K562 (cell line): ENCODE results near the gene POMT1. TPM values are rescaled to one million over a fixed set of nuclear protein-coding genes. Genes with fewer than 3 reads are reported as not detected.

Experiments
- ATAC-seq: fragments of 200-7000 bp; cut with Tn5 transposase; 3 replicates; pipeline ENCODE4 v1.9.1; 2020; ENCODE audit warnings: moderate library complexity
- BruUV-seq: library from RNA; stranded (reverse); fragments of 400-500 nt; replicated peaks from 2 replicates; lab custom pipeline; 2021; lab: Mats Ljungman, UMichigan
- CTCF ChIA-PET: fragments of 300-600 bp; formaldehyde crosslinking; extraction: SDS; loops from one replicate; lab custom pipeline; 2021; ENCODE audit warnings: low intra/inter-chr PET ratio; lab: Yijun Ruan, JAX
- POLR2A ChIA-PET: fragments of 300-600, 350-650 bp; sonication (Branson Sonifier 250); formaldehyde crosslinking; extraction: SDS; loops from one replicate; lab custom pipeline; 2021; ENCODE audit warnings: antibody characterized with exemption, inconsistent platforms; lab: Yijun Ruan, JAX
- DNase-seq, 4 experiments: peaks; one replicate each; pipeline versions ENCODE4 v3.0.0 to v3.0.0-alpha.2; 2011 to 2018; ENCODE audit warnings: low spot score in 3 of 4, mixed read lengths in 3 of 4; ENCODE audit errors: extremely low read depth in 1 of 4
- FAIRE-seq: peaks from 2 replicates; lab custom pipeline; 2011; peaks lifted over from hg19 to GRCh38; lab: Jason Lieb, UNC
- H2AFZ ChIP-seq: 2 replicates; pipeline ENCODE4 v1.6.0; 2011; ENCODE audit warnings: low read depth, low read length, control low read depth, inconsistent platforms
- H3K27ac ChIP-seq: fragments of 200-600 bp; 3 replicates; pipeline ENCODE4 v1.8.0; 2011; ENCODE audit warnings: low read depth, mild to moderate bottlenecking, control low read depth, inconsistent platforms, low read length, moderate library complexity, mixed read lengths; ENCODE audit errors: extremely low read depth
- H3K27me3 ChIP-seq, 2 experiments: fragments of 300-600 bp in 1 of 2; 2 replicates in 1 of 2; 3 replicates in 1 of 2; pipeline versions ENCODE4 v1.6.0 to v1.8.0; 2011; ENCODE audit warnings: inconsistent platforms in 2 of 2, low read length in 2 of 2, mild to moderate bottlenecking in 1 of 2, mixed read lengths in 1 of 2, moderate library complexity in 1 of 2; ENCODE audit not compliant: control insufficient read depth in 2 of 2, insufficient read depth in 2 of 2
- H3K36me3 ChIP-seq: fragments of 300-600 bp; 3 replicates; pipeline ENCODE4 v1.8.0; 2011; ENCODE audit warnings: mild to moderate bottlenecking, low read length, inconsistent platforms; ENCODE audit not compliant: control insufficient read depth, insufficient read depth
- H3K4me1 ChIP-seq, 2 experiments: fragments of 200-600 bp in 1 of 2; replicated peaks in 1 of 2; 2 replicates in 1 of 2; 3 replicates in 1 of 2; pipeline versions ENCODE4 v1.5.1 to v1.8.0; 2011; ENCODE audit warnings: inconsistent platforms in 2 of 2, low read length in 2 of 2, mild to moderate bottlenecking in 1 of 2, mixed read lengths in 1 of 2, moderate library complexity in 1 of 2; ENCODE audit not compliant: control insufficient read depth in 2 of 2, insufficient read depth in 2 of 2
- H3K4me2 ChIP-seq: 2 replicates; pipeline ENCODE4 v1.6.1; 2011; ENCODE audit warnings: low read length, control low read depth, inconsistent platforms, mixed read lengths; ENCODE audit not compliant: insufficient read depth
- H3K4me3 ChIP-seq: fragments of 200-600 bp; sonication (generic), shearing (Covaris generic); 2 replicates; pipeline ENCODE4 v1.5.1; 2016; ENCODE audit warnings: control low read depth, inconsistent platforms
- H3K79me2 ChIP-seq: fragments of 200-600 bp; 3 replicates; pipeline ENCODE4 v1.8.0; 2011; ENCODE audit warnings: low read length, inconsistent platforms; ENCODE audit not compliant: control insufficient read depth, insufficient read depth
- H3K9ac ChIP-seq, 2 experiments: 2 replicates each; pipeline versions ENCODE4 v1.6.0 to v1.6.1; 2011; ENCODE audit warnings: low read depth in 2 of 2, low read length in 2 of 2, control low read depth in 1 of 2, inconsistent platforms in 1 of 2, mild to moderate bottlenecking in 1 of 2, mixed read lengths in 1 of 2; ENCODE audit not compliant: insufficient read depth in 1 of 2
- H3K9me1 ChIP-seq: one replicate; pipeline ENCODE4 v1.6.0; 2011; ENCODE audit warnings: inconsistent platforms, mild to moderate bottlenecking, low read length, moderate library complexity; ENCODE audit not compliant: control insufficient read depth, insufficient read depth
- H3K9me3 ChIP-seq: replicated peaks from 2 replicates; pipeline ENCODE4 v1.5.1; 2011; ENCODE audit warnings: low read depth, low read length, inconsistent platforms; ENCODE audit not compliant: control insufficient read depth, insufficient read depth
- H4K20me1 ChIP-seq: replicated peaks from 2 replicates; pipeline ENCODE4 v1.6.1; 2011; ENCODE audit warnings: low read length, inconsistent platforms, mixed read lengths; ENCODE audit not compliant: control insufficient read depth, insufficient read depth
- ARHGAP35 ChIP-seq: fragments of 450-650 bp; IDR thresholded peaks from 2 replicates; pipeline ENCODE4 v1.6.1; 2018; ENCODE audit not compliant: partially characterized antibody
- BMI1 ChIP-seq: fragments of 150-350 bp; IDR thresholded peaks from 2 replicates; pipeline ENCODE4 v1.6.1; 2014; ENCODE audit warnings: low read length
- CBX3 ChIP-seq, 2 experiments: IDR thresholded peaks; 1 replicate in 1 of 2; 2 replicates in 1 of 2; pipeline ENCODE4 v1.6.1; 2012; ENCODE audit warnings: inconsistent platforms in 2 of 2, low read length in 2 of 2, borderline replicate concordance in 1 of 2, control low read depth in 1 of 2
- ESRRB ChIP-seq: fragments of 250-450 bp; sonication (Bioruptor Pico); IDR thresholded peaks from 2 replicates; pipeline ENCODE4 v1.5.0; 2020; ENCODE audit warnings: mild to moderate bottlenecking, moderate library complexity, borderline replicate concordance
- HMGN3 ChIP-seq: IDR thresholded peaks from 2 replicates; pipeline ENCODE4 v1.6.1; 2011; ENCODE audit warnings: borderline replicate concordance, low read depth, mild to moderate bottlenecking, mixed read lengths, low read length; ENCODE audit not compliant: insufficient read length; ENCODE audit errors: extremely low read depth
- HNRNPH1 ChIP-seq: fragments of 200-400 bp; formaldehyde crosslinking; optimal IDR thresholded peaks from 2 replicates; pipeline ENCODE3; 2017; ENCODE audit warnings: low read depth, mild to moderate bottlenecking, low read length, moderate library complexity
- NFIC ChIP-seq: fragments of 450-650 bp; IDR thresholded peaks from 2 replicates; pipeline ENCODE4 v1.6.1; 2017; ENCODE audit warnings: mild to moderate bottlenecking, inconsistent platforms
- NFIX ChIP-seq: fragments of 250-450 bp; sonication (Bioruptor Pico); IDR thresholded peaks from 2 replicates; pipeline ENCODE4 v1.4.0; 2020; ENCODE audit warnings: low read depth, mild to moderate bottlenecking, moderate library complexity
- WGBS: fragments of 100-300 bp; shearing (Covaris generic); methylation state at CpG from one replicate; pipeline ENCODE4 v1.1.6; 2016; ENCODE audit warnings: low coverage, mixed read lengths; ENCODE audit not compliant: insufficient coverage; ENCODE audit errors: missing lambda C conversion rate; 5-methylcytosine and 5-hydroxymethylcytosine counted together
- in situ Hi-C: fragments of 300-500 bp; cut with MboI; formaldehyde crosslinking; loops from 4 replicates; pipeline ENCODE4 v1.15.0; 2018; ENCODE audit warnings: inconsistent platforms, mixed read lengths
- intact Hi-C: fragments of 100-400 bp; cut with micrococcal nuclease; formaldehyde crosslinking; loops from 2 replicates; pipeline ENCODE4 v1.14.2; 2022
- polyA plus RNA-seq, 8 experiments: library from polyadenylated mRNA; depleted of rRNA in 4 of 8; stranded (reverse) in 5 of 8; unstranded in 3 of 8; fragments of >200 nt; fragmentation: Nextera tagmentation in 2 of 8; fragmentation: Illumina TruSeq in 1 of 8; extraction: Ambion mirVana in 2 of 8; extraction: Trizol in 1 of 8; gene quantifications; 2 replicates each; pipeline versions ENCODE4 v1.2.1 to v1.2.3, GENCODE V29; 2011 to 2014; ENCODE audit warnings: inconsistent platforms in 1 of 8, missing spikeins in 1 of 8
- total RNA-seq, 7 experiments: library from RNA; depleted of rRNA in 6 of 7; stranded (reverse); fragments of >200 nt in 6 of 7; fragmentation: Illumina TruSeq in 2 of 7; extraction: Trizol in 2 of 7; gene quantifications; 2 replicates each; pipeline versions ENCODE4 v1.2.1 to v1.2.3, GENCODE V29; 2011 to 2021; ENCODE audit warnings: low replicate concordance in 1 of 7

The POMT1 gene
- total and polyA plus RNA-seq, 9 of the 15 experiments (the other 6 are each of a cell fraction or from before 2014, with no cell fraction given): 1.8 to 23.5 (median 14.6) TPM

DNA sequence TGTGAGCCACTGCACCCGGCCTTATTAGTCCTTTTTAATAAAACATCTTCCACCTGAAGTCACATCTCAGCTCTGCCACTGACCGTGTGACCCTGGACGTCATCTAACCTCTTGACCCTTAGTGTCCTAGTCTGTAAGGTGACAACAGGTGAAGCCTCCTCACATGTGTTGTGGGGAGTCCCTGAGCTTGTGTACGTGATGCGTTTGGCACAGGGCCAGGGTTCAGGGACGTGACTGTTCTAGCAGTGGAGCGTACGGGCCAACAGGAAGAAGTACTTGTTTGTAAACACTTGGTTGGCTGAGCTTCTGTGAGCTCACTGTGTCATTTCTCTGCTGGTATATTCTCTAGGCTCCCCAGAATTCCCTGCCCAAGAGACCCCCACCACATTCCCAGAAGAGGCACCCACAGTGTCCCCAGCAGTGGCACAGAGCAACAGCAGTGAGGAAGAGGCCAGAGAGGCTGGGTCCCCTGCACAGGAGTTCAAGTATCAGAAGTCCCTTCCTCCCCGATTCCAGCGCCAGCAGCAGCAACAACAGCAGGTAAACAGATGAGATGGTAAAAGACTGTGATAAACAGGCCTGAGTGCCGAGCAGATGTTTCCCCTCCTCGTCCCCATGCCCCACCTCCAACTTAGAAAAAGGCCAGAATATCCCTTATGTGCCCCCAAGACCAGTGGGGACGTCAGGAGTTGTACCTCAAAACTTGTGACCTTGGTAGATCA, 35.3 kb upstream of the POMT1 start:
- Histone ChIP-seq H3K79me2 (0 out of 3 replicates have a peak, but pooled peaks cover 3% of the 10 kb centered on the region), H3K9me3 (no peaks in the 10 kb centered on the region), H3K9me1 (no peaks in the 10 kb centered on the region), H2AFZ (no peak overlapping the region), H3K36me3 (peaks cover 90% of the 10 kb centered on the region), H3K4me3 (no peak overlapping the region), H3K4me2 (no peak overlapping the region), H3K27ac (no peak overlapping the region), H3K4me1 (no peaks in the 10 kb centered on the region), H3K27me3 (no peaks in the 10 kb centered on the region), H4K20me1 (no peaks in the 10 kb centered on the region), H3K9ac (no peak overlapping the region)
- WGBS: 94% methylated on average over 13 of the region's 13 CpGs
- no TSS peak for BruUV-seq
- ATAC-seq: no peak
- intact Hi-C loops: no loop called here
- DNase-seq: no peak
- ChIA-PET CTCF (no interaction called here), POLR2A (interaction anchor here (1.1 to 2.9 kb wide), 3 partner anchors 8 to 10 kb away, joined by 3 to 9 read pairs (median 5); no protein-coding TSS in a partner anchor)
- in situ Hi-C loops: loop anchor here (25.0 kb wide), 1 partner anchor 755 kb away; no protein-coding TSS in a partner anchor
- FAIRE-seq: no peak
- TF ChIP-seq NFIX (CRISPR knock-in tag): peak; percentile 30; the same call in 1 of the 2 replicates
- TF ChIP-seq ESRRB (CRISPR knock-in tag): no peak
- peak; percentile 83 for TF ChIP-seq NFIC

DNA sequence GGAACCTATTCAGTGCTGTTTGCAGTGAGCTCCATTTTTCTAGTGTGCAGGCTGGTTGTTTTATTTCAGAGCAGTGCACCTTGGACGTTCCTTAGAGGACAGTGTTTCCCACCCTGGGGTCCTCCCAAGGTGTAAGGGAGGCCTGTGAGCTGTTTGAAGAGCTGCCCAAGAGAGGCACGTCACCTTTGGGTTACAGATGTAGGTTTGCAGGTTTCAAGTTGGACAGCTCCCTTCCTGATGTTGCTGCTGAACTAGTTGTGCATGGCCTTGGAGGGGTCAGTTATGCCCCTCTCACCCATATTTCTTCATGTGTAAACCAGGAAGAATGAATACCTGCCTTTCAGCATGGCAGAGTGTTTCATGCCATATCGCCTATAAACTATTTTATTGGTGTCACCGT, 34.7 kb upstream of the POMT1 start:
- Histone ChIP-seq H2AFZ (no peak overlapping the region), H3K9me3 (no peaks in the 10 kb centered on the region), H3K9me1 (no peaks in the 10 kb centered on the region), H3K4me1 (no peaks in the 10 kb centered on the region), H3K36me3 (peaks cover 92% of the 10 kb centered on the region), H3K79me2 (0 out of 3 replicates have a peak, but pooled peaks cover 3% of the 10 kb centered on the region), H3K27ac (no peak overlapping the region), H3K9ac (no peak overlapping the region), H3K4me3 (no peak overlapping the region), H4K20me1 (no peaks in the 10 kb centered on the region), H3K4me2 (no peak overlapping the region), H3K27me3 (no peaks in the 10 kb centered on the region)
- BruUV-seq: no TSS peak
- FAIRE-seq (no peak), ATAC-seq (no peak), DNase-seq (no peak)
- POLR2A ChIA-PET: interaction anchor here (1.1 to 2.9 kb wide), 3 partner anchors 9 to 11 kb away, joined by 3 to 9 read pairs (median 5); no protein-coding TSS in a partner anchor
- in situ Hi-C loops: loop anchor here (25.0 kb wide), 1 partner anchor 756 kb away; no protein-coding TSS in a partner anchor
- CTCF ChIA-PET: no interaction called here
- intact Hi-C loops: no loop called here
- 98% methylated on average over 4 of the region's 4 CpGs for WGBS
- TF ChIP-seq HNRNPH1 (no peak), BMI1 (no peak), ARHGAP35 (no peak), CBX3 (IDR thresholded peaks at IDR 0.05; ENCODE audit: borderline replicate concordance in 1 of 2, low read length in 2 of 2) (no peak), HMGN3 (no peak)
